Hematopoietic multipotent progenitor cell treated with erythropoietin and hydrocortisone succinate and interleukin-3 and kit ligand, for 8 days (in vitro differentiated cells): Measurements from ENCODE around the gene KCNQ1OT1.

Experiments
- DNase-seq: peaks from one replicate; pipeline ENCODE4 v3.0.0-alpha.2; 2015

Gene KCNQ1OT1

DNA sequence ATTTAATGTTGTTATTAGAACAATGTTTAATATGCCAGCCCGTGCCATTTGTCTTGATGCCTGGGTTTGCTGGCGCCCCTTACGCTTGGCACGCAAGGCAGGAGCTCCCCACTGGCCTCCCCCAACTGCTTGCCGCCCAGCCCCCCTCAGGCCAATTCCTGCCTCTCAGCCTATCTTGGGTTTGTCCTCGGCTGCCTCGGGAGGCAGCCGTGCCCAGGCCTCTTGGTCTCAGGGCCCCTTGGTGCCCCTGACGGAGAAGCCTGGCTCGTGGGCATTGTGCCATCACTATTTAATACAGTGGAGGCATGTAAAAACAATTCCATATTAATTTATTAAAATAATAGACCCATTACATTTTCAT, 119.8 kb downstream of the KCNQ1OT1 start:
- no peak for DNase-seq

DNA sequence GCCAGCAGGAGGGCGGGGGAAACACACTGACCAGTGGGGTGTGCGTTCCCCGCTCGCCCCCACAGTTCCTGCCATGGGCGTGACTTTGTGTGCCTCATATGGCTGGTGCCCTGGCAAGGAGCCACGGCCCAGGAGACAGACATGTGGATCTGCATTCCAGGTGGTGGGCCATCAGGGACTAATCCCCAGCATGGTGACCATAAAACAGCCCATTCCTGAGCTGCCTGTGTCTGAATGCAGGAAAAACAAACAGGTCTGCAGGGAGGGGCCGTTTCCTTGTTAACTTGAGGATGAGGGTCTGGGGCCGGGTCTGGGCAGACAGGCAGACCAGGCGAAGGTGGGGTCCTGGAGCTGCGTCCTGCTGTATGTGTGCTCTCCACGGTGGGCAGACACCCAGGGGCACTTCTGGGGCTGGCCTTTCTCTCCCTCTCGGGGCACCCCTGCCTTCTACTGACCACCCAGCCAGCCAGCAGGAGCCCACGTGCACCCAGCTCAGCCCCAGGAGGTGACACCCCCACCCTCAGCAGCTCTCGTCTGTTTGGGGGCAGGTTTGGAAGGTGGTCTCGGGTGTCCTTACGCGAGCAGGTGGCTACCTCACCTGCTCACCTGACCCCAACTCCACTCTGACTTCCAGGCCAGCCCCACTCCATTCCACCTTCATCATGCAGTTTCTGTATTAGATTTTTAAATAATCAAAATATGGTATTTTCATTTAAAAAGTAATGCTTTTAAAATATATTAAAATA, 120.3 kb downstream of the KCNQ1OT1 start:
- no peak for DNase-seq

DNA sequence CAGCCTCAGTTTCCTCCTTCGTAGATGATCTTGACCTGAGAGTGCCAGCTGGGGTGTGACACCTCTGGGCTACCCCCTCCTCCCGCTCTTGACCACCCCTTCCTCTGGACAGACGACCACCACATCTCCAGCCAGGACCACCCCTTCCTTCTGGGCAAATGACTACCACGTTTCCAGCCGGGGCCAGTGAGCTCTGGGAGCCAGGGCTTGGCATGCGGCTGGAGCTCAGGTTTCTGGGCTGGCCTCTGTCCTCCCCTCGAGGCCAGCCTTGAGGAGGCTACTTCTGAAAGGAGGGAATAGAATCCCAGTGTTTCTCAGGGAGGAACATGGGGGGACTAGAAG, 120.9 kb downstream of the KCNQ1OT1 start:
- no peak for DNase-seq

DNA sequence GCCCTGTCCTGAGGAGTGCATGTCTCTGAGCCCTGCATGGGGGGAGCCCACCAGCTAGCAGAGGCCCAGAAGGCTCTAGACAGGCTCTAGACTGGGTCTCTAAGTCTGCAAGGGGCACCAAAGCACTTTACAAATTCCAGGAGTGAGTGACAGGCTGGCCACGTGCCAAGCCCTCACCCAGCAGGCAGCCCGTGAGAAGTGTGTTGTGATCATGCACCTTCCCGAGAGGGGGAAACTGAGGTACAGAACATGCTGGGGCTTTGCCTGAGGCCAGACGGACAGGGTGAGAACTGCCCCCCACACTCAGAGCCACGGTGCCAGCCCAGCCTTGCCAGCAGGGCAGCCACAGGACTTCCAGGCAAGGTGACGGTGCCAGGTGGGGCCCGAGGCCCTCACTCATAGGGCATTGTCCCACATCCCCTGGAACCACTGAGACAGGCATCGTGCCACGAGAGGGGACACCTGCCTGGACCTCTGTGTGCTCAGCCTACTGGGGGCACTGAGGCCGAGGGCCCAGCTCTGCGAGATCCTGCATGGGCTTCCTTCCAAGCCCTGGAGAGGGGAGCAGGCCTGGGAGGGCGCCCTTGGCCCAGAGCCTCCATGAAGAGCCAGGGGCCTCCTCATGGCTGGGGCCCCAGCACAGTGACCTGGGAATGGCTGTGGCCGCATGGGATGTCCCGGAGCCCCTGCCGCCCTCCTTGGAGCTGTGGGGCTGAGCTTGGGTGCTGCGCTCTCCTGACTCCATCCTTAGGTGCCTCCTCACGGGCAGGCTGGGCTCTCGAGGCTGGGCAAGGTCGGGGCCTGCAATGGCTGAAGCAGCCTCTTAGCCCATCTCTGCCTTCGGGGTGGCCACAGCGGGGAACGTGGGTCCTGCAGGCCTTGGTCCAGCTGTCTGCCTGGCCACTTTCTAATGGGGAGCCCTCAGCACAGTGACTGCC, 121.5 kb downstream of the KCNQ1OT1 start:
- no peak for DNase-seq

DNA sequence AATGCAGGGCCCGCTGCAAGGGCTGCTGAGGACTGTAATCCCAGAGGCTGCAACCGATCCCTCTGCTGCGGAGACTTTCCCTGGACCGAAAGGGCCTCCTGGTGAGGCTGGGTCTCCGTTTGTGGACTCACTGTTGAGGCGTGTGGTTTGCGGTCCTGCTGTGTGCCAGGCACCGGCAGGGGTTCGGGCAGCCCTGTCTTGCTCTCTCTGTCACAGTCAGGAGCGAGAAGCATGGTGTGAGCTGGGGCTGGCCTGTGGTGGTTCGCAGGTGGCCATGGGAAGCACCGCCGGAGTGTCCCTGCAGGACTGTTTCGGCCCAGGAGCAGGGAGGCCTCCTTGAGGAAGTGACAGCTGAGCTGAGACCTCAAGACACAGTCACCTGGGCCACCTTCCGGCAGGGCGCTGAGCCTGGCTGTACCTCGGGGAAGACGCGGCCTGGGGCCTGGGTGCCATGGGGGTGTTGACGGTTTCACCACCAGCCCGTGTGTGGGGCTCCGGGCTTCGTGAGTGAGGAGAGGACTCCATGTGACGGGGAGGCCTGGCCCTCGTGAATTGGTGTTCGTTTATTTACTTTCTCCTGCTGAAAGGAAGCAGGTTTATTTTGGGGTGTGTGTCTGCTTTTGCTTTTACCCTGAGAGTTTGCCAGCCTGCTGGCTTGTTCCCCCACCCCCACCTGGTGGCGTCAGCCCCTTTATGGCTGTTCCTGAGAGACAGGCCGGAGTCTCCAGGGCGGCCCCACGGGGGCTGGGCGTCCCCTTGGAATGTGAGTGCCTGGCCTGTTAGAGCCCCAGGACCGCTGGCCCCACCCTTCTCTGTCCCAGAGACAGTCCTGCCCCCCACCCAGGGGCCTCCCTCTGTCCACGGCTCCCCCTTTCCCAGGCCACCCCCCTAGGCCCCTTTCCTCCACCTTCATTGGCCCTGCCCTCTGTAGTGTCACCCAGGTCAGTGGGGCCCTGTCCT, 122.5 kb downstream of the KCNQ1OT1 start:
- no peak for DNase-seq

DNA sequence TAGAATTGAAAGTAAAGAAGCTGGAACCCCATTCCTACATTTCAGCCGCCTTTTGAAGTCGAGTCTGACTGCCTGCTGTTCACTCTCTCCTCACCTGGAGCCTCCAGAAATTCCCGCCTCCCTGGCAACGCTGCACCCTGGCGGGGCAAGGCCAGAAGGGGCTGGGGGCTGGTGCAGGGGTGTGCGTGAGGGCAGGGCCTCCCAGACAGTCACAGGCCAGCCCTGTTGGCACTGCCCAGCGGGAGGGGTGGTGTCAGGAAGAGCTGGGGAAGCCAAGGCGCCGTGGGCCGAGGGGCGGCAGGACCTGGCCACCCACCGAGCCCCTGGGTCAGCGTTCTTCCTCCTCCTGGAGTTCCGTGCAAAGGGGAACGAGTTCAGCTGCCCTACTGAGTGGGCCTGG, 123.2 kb downstream of the KCNQ1OT1 start:
- DNase-seq, result no peak

DNA sequence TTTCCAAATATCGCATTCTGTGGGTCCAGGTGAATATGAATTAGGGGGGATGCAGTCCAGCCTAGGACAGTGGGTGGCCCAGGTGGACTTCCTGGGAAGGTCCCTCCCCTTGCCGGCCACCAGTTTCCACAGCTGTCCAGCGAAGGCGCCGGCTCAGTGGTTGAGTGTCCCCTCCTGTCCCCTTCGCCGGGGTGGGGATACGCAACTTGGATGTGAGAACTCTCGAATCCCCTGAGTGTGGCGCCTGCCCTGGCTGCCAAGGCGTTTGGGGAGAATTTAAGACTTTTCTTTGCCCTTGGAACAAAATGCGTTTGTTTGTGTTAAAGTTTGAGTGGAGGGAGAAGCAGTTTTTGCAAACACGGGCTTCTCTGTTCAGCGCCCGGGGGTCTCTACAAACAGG, 123.7 kb downstream of the KCNQ1OT1 start:
- DNase-seq, result no peak

DNA sequence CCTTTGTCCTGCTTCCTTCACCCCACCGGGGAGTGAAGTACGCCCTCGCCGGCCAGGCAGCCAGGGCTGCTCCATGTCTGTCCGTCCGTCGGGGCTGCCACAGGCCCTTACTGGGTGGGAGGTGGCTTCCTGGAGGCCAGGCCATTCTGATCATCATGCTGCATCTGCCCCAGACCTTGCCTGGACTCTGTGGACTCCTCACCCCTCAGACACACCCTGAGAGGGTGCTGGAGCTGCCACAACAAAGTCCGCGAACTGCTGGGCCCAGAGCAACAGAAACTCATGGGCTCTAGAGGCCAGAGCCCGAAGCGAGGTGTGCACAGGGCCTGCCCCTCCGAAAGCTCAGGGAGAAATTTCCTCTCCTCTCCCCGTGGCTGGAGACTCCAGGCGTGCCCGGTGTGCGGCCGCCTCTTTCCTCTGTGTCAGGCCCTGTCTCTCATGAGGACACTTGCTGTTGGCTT, 124.2 kb downstream of the KCNQ1OT1 start:
- DNase-seq, result no peak

DNA sequence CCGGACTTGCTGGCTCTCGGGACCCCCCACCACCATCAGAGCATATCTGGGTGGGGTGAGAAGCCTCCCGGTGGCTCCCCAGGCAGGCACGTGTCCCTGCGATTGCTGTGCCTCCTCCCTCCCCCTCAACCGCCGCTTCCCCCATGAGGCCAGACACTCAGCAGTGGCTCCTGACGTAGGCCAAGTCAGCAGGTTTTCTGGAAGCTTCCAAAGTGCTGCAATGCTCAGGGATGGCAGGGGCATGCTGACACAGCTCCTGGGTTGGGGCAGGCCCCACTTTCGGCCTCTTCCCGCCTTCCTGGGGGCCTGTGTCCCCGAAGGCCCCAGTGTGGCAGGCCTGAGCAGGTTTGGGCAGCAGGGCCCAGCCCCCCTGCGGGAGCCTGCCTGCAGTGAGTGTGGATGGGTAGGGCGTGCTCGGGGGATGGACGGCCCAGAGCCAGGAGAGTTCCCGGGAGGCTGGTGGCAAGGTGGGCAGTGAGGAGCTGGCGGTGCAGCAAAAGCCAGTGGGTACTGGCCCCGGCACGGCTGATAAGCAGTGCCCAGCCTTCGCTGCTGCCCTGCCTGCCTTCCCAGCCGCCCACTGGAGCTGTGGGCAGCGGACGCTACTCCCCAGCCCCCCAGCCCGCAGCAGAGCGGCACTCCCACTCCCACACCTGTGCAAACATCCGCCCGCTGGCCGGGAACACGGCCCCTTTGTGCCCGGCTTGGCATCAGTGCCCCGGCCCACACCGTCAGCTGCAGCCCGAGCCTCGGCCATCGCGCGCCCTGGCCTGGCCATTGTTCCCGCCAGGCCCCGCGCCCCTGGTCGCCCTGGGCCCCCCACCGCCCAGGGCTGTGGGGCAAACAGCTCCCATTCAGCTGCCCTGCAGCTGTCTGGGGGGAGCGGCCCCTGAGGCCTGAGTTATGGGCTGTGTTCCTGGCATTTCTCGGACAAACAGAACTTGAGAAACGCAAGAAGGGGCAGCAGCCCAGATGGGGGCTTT, 125.0 kb downstream of the KCNQ1OT1 start:
- no peak for DNase-seq

DNA sequence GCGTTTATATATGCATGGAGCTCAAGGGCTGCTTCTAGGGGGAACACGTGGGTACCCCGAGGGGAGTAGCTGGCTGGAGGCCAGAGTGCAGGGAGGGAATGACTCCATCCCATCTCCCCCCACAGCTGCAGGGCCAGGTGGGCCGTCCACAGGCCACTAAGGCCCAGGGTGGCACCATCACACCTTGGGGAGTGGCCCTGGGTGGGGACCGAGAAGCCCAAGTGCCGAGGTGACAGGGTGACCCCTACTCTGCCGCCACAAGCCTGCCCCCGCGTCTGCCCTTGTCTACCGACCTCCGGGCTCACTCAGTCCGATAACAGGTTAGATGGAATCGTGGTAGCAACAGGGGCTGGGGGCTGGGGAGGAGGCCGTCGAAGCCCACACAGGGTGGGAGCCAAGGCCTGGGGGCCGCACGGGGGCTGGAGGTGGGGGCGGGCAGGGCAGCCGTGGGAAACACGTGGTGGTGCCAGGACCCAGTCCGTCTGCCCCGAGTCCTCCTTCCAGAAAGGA, 125.7 kb downstream of the KCNQ1OT1 start:
- DNase-seq, result no peak

DNA sequence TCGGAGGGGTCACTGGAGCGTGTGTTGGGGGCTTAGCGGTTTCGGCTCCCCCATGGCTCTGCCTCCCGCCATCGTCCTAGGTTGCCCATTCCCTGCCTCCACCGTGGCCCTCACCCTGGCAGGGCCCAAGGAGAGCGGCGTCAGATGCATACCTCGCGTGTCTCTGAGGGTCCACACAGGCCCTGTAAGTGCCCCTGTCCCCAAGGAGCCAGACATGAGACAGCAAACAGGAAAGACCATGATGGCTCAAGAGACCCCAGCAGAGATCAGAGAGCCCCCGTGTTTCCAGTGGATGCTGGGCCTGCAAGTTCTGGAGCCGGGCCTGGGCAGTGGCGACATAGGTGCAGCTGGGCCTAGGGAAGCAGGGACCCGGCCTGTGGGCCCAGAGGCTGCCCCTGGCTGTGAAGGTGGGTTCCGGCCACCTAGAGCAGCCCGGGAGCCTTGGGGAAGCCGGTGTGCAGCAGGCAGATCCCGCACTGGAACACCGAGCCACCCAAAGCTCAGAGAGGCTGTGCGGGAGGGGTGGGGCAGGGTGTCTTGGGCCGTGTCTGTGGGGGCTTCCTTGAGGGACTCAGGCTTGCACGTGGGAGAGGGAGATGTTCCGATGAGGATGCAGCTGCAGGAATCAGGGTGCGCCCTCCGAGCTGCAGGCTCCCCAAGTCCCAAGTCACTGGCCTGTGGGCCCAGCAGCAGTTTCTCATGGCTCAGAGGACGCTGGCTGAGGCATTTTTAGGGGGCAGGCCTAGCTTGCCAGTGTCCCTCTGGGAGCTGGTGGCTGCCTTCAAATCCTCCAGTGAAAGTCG, 126.4 kb downstream of the KCNQ1OT1 start:
- DNase-seq, result no peak

DNA sequence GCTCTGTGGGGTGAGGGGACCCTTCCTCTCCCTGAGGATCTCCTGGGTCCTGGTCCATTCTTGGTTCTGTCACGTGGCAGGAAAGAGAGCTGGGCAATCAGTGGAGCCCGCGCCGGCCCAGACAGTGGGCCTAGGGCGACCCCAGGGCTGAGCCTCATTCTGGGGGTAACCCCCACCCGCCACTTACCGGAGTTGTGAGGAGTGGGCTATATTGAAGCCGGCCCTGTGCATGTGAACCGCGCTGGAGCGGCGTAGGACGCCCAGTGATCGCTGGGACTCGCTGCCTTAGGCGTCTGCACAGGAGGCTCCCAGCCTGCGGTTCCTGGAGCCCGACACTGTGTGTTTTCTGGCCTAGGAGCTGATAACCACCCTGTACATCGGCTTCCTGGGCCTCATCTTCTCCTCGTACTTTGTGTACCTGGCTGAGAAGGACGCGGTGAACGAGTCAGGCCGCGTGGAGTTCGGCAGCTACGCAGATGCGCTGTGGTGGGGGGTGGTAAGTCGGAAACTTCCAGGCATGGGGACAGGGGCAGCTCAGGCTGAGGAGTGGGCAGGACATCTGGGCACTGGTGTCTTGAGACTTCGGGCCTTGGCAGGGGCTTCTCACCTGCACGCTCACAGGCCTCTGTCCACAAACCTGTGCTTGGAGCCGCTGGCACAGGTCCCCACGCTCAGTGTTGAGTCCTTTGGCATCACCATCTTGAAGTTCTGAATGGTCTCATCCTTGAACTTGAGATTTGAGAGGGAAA, 127.1 kb downstream of the KCNQ1OT1 start:
- no peak for DNase-seq

DNA sequence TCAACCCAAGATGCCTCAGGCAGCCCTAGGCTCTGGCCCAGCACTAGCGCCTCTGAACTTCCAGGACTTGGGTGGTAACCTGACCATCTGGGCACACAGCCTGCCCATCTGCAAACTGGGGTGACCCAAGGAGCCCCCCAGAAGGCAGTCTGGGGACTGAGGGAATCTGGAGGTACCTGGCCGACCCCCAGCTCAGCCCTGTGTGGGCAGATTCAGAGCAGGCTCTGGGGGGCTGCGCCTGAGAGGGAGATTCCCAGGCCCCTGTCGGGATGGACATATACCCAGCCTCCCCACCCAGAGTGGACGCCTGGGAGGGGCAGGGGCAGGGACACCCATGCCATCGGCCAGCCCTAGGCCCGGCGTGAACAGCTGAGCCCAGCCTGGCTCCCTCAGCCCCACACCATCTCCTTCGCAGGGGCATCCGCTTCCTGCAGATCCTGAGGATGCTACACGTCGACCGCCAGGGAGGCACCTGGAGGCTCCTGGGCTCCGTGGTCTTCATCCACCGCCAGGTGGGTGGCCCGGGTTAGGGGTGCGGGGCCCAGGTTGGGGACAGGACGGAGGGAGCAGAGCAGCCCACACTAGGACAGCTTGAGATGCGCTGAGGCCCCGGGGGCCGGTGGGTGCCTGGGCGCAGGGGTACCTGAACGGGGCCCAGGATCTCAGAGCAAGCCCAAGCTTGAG, 128.1 kb downstream of the KCNQ1OT1 start:
- DNase-seq, result no peak

DNA sequence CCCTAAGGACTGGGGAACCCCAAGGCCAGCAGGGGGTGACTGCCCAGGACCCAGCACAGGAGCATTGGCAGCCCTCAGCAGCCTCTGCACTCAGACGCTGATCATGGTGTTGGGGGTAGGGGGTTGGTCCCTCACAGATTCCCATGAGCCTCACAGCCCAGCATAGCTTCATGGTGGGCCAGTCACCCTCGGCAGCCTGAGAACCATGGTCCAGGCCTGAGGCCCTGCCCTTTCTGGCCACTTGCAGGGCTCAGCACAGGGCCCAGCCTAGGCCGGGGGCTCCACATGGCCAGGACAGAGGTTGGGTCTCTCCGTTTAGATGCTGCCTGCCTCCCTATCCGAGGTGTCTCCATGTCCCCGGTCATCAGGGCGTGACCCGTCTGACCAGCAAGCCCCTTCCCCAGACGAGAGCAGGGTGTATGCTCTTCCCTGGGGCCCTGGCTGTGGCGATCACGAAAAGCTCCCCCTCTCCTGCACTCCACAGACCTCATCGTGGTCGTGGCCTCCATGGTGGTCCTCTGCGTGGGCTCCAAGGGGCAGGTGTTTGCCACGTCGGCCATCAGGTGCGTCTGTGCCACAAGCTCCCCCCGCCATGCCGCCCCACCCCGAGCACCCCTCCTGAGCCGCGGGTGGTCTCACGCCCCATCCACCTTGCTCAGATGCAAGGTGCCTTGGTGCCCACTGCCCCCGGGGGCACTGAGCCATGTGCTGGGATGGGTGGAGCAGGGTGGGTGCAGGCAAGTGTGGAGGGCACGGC, 128.8 kb downstream of the KCNQ1OT1 start:
- DNase-seq, result no peak

DNA sequence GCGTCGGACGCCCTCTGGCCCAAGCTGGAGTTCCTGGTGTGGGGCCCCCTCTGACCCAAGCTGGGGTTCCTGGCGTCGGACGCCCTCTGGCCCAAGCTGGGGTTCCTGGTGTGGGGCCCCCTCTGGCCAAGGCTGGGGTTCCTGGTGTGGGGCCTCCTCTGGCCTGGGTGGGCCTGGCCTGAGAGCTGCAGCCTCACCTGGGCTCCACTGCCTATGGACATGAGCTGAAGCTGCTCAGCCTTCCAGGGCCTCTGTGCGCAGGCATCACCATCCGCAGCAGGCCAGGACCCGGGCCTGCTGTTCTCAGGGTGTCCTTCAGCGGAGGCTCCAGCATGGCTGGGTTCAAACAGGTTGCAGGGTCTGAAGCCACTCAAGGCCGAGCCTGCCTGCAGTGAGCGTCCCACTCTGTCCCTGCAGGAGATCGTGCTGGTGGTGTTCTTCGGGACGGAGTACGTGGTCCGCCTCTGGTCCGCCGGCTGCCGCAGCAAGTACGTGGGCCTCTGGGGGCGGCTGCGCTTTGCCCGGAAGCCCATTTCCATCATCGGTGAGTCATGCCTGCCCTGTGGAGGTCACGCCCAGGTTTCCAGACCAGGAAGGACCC, 129.5 kb downstream of the KCNQ1OT1 start:
- DNase-seq, result no peak

DNA sequence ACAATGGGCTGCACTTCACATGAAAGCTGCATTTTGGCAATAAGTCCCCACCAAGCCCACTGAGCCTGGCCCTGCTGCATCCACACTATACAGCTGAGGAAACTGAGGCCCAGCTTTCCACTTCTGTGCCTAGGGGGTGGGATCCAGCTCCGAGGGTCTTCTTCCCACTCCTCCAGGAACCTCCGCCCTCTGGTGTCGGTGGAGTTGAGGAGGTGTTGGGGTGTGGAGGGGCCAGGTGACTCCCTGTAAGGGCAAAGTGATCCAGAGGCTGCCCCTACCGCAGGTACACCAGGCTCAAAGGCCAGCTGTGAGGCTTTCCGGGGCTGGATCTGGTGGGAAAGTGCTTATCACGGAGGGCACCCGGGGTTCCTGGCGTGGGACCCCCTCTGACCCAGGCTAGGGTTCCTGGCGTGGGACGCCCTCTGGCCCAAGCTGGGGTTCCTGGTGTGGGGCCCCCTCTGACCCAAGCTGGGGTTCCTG, 130.0 kb downstream of the KCNQ1OT1 start:
- no peak for DNase-seq

DNA sequence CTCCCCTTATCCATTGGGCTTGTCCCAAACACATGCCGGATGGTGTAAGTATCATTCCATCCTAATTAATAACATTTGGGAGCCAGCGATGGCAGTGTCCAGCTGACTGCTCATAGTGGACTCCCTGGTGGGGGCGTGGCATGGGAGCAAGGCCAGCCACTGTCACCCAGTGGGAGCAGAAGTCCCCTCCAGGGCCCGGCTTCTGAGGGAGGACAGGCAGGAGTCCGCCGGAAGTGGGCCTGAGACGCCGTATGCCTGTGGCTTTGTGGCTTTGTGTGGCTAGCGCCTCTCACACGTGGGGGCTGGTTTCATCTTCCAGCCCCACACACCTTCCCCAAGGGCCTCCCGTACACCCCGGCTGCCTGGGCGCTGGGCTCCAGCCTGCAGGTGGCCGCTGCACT, 130.5 kb downstream of the KCNQ1OT1 start:
- DNase-seq, result no peak
